ENCODE measurements around the gene CDKAL1. TPM values are rescaled to one million over a fixed set of nuclear protein-coding genes. Genes with fewer than 3 reads are reported as not detected.

Gene CDKAL1
- total RNA-seq, 1 experiment from 2014 or later: 11.8 TPM

DNA sequence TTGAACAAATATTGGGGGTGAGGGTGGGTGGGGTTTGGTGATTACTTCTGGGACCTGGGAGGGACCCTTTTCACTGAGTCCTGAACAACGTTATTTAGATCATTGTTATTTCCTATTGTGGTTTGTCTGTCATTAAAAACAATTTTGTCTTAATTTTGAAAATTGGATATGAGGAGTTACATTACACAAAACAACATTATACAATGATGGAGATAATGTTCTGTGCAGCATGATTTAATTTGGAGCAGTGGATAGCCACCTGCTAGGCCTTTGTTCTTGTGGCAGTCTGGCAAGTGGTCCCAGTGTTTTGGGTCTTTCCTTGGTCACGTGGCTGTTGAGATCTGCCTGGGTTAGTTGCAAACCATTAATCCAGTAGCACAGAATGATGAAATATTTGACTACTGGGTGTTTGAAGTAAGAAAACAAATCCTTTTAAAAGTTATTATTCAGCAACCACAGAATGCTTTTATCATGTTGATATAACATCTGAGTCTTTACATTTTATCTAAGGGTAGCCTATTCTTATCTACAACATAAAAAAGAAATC, 172.8 kb downstream of the CDKAL1 start:
- no TSS peak for BruUV-seq (replicated peaks)

DNA sequence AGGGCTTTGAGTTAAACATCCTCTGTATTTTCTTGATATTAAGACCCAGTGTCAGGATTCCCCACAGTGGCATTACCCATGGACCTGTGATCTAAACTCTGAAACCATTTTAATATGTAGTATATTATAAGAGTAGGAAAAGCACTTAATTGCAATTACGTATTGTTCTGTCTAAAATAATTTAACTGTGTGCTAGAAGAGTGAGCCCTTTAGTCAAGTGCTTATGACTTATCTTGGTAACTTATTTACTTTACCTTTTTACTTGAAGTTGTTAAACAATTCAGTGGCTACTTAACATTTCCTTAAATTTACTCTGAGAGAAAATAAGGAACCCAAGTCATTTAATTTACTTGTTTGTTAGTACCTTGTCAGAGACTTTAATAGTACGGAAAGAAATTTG, 173.6 kb downstream of the CDKAL1 start:
- intact Hi-C loops (cut with micrococcal nuclease): no loop called here
- TF ChIP-seq, protein P1, sequence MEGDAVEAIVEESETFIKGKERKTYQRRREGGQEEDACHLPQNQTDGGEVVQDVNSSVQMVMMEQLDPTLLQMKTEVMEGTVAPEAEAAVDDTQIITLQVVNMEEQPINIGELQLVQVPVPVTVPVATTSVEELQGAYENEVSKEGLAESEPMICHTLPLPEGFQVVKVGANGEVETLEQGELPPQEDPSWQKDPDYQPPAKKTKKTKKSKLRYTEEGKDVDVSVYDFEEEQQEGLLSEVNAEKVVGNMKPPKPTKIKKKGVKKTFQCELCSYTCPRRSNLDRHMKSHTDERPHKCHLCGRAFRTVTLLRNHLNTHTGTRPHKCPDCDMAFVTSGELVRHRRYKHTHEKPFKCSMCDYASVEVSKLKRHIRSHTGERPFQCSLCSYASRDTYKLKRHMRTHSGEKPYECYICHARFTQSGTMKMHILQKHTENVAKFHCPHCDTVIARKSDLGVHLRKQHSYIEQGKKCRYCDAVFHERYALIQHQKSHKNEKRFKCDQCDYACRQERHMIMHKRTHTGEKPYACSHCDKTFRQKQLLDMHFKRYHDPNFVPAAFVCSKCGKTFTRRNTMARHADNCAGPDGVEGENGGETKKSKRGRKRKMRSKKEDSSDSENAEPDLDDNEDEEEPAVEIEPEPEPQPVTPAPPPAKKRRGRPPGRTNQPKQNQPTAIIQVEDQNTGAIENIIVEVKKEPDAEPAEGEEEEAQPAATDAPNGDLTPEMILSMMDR (IDR thresholded peaks at IDR 0.05; ENCODE audit: unreplicated experiment): no peak
- no peak for DNase-seq (ENCODE audit: unreplicated experiment)
- H3K27me3 Mint-ChIP-seq (ENCODE audit: insufficient read depth, unreplicated experiment): no peaks in the 10 kb centered on the region
- no peaks in the 10 kb centered on the region for H3K36me3 Mint-ChIP-seq (ENCODE audit: insufficient read depth, unreplicated experiment)
- no peaks in the 10 kb centered on the region for H3K9me3 Mint-ChIP-seq (ENCODE audit: unreplicated experiment)
- H3K4me3 Mint-ChIP-seq (ENCODE audit: unreplicated experiment): no peak overlapping the region
- no peak overlapping the region for H3K27ac Mint-ChIP-seq (ENCODE audit: low read depth, unreplicated experiment)
- peaks cover 28% of the 10 kb centered on the region for H3K4me1 Mint-ChIP-seq (ENCODE audit: insufficient read depth, unreplicated experiment)
- ChIA-PET POLR2A (no interaction called here), CTCF (no interaction called here)
- no TSS peak for BruUV-seq (replicated peaks)

More for the DNA sequence above, 172.8 kb downstream of the CDKAL1 start:
- Mint-ChIP-seq H3K27ac (ENCODE audit: low read depth, unreplicated experiment) (no peak overlapping the region), H3K36me3 (ENCODE audit: insufficient read depth, unreplicated experiment) (no peaks in the 10 kb centered on the region), H3K4me3 (ENCODE audit: unreplicated experiment) (no peak overlapping the region), H3K4me1 (ENCODE audit: insufficient read depth, unreplicated experiment) (peaks cover 25% of the 10 kb centered on the region), H3K27me3 (ENCODE audit: insufficient read depth, unreplicated experiment) (no peaks in the 10 kb centered on the region), H3K9me3 (ENCODE audit: unreplicated experiment) (no peaks in the 10 kb centered on the region)
- ChIA-PET CTCF (no interaction called here), POLR2A (no interaction called here)
- DNase-seq (ENCODE audit: unreplicated experiment): no peak
- TF ChIP-seq, protein P1 (IDR thresholded peaks at IDR 0.05; ENCODE audit: unreplicated experiment): no peak
- intact Hi-C loops (cut with micrococcal nuclease): no loop called here

DNA sequence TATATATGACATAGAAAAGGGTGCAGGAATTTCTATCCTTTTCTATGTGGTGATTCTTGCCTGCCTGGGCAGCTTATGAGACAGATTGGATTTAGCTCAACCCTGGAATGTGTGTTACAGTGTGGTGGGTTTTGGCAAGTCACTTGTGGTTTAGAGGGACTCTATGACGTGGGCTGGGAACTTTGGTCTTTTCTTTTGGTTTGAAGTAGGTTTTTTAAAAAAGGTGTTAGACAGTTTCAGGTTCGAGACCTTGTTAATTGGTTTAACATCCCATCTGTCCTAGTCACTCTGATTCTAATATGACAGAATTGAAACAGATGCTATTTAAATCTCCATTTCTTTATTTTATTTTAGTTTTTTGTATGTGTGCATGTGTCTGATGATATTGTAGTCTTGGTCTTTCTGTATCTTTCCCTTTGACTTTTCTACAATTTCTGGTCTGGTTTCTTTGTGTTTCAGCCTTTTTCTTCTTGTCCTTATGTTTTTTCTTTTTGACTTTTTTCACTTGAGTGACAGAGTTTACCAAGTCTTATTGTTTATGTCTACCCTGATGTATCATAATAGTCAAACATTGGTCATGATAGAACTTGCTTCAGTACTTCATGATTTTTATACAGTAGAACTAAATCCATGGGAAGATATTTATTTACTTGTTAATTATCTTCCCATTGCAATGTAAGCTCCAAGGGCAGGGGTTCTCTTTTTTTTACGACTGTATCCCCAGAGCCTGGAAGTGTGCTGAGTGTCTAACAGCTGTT, 174.3 kb downstream of the CDKAL1 start:
- no peak overlapping the region for H3K27ac Mint-ChIP-seq (ENCODE audit: low read depth, unreplicated experiment)

DNA sequence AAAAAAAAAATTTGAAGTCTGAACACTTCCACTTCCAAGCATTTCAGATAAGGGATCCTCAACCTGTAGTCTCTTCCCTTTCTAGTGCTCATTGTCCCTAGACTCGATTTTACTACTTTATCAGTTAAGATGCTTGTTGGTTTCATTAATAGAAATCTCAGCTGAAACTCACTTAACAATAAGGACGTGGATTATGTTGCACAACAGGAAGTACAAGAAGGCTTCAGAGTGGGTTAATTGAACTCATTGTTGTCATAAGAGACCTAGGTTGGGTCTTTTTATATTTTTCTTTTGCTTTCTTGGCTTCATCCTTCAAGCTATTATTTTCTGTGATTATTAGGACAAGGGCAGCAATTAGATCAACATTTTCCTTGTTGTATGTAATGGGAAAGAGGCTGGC, 175.2 kb downstream of the CDKAL1 start:
- H3K27ac Mint-ChIP-seq (ENCODE audit: low read depth, unreplicated experiment): no peak overlapping the region
- H3K9me3 Mint-ChIP-seq (ENCODE audit: unreplicated experiment): no peaks in the 10 kb centered on the region
- H3K4me1 Mint-ChIP-seq (ENCODE audit: insufficient read depth, unreplicated experiment): peaks cover 22% of the 10 kb centered on the region
- H3K4me3 Mint-ChIP-seq (ENCODE audit: unreplicated experiment): no peak overlapping the region
- intact Hi-C loops (cut with micrococcal nuclease): no loop called here
- TF ChIP-seq, protein P1 (IDR thresholded peaks at IDR 0.05; ENCODE audit: unreplicated experiment): no peak
- CTCF ChIA-PET: interaction anchor here (0.7 kb wide), 1 partner anchor 9 kb away, joined by 3 read pairs; no protein-coding TSS in a partner anchor
- no TSS peak for BruUV-seq (replicated peaks)
- no peaks in the 10 kb centered on the region for H3K36me3 Mint-ChIP-seq (ENCODE audit: insufficient read depth, unreplicated experiment)
- DNase-seq (ENCODE audit: unreplicated experiment): no peak
- no peaks in the 10 kb centered on the region for H3K27me3 Mint-ChIP-seq (ENCODE audit: insufficient read depth, unreplicated experiment)
- POLR2A ChIA-PET: interaction anchor here (1.0 to 1.5 kb wide), 2 partner anchors 120 to 126 kb away, joined by 3 read pairs; no protein-coding TSS in a partner anchor

More for the DNA sequence above, 174.3 kb downstream of the CDKAL1 start:
- peaks cover 28% of the 10 kb centered on the region for H3K4me1 Mint-ChIP-seq (ENCODE audit: insufficient read depth, unreplicated experiment)
- CTCF ChIA-PET: interaction anchor here (0.7 kb wide), 1 partner anchor 1543 kb away, joined by 3 read pairs; no protein-coding TSS in a partner anchor
- TF ChIP-seq, protein P1 (IDR thresholded peaks at IDR 0.05; ENCODE audit: unreplicated experiment): no peak
- no peak overlapping the region for H3K4me3 Mint-ChIP-seq (ENCODE audit: unreplicated experiment)
- POLR2A ChIA-PET: interaction anchor here (1.0 to 1.5 kb wide), 2 partner anchors 119 to 127 kb away, joined by 3 read pairs; no protein-coding TSS in a partner anchor
- DNase-seq (ENCODE audit: unreplicated experiment): no peak
- intact Hi-C loops (cut with micrococcal nuclease): no loop called here
- no peaks in the 10 kb centered on the region for H3K27me3 Mint-ChIP-seq (ENCODE audit: insufficient read depth, unreplicated experiment)
- H3K9me3 Mint-ChIP-seq (ENCODE audit: unreplicated experiment): no peaks in the 10 kb centered on the region
- no peaks in the 10 kb centered on the region for H3K36me3 Mint-ChIP-seq (ENCODE audit: insufficient read depth, unreplicated experiment)
- BruUV-seq (replicated peaks): no TSS peak
